GM06990 (cell line): Measurements from ENCODE around the gene VAMP7.
"Not testable (repeated sequence)": the region's sequence is repeated elsewhere in the genome, so short reads cannot be mapped to it uniquely, and the experiment has no call there.

Source experiments
- DNase-seq: peaks from one replicate; pipeline ENCODE4 v3.0.0-alpha.2; 2011; ENCODE audit not compliant: insufficient read length; ENCODE audit errors: extremely low read depth
- H3K27me3 ChIP-seq: replicated peaks from 2 replicates; pipeline ENCODE4 v1.6.0; 2011; ENCODE audit warnings: low read length; ENCODE audit not compliant: control insufficient read depth, insufficient read depth
- H3K36me3 ChIP-seq: 2 replicates; pipeline ENCODE4 v1.5.1; 2011; ENCODE audit warnings: low read length; ENCODE audit not compliant: control insufficient read depth, insufficient read depth
- H3K4me3 ChIP-seq: replicated peaks from 2 replicates; pipeline ENCODE4 v1.5.1; 2011; ENCODE audit warnings: low read depth, mild to moderate bottlenecking, control low read depth, low read length
- TF ChIP-seq, protein P1 (sequence below): IDR thresholded peaks from 2 replicates; pipeline ENCODE4 v1.5.1; 2011; ENCODE audit warnings: low read length, control low read depth, mild to moderate bottlenecking, inconsistent platforms; ENCODE audit not compliant: insufficient read depth, poor library complexity, severe bottlenecking

Gene VAMP7

DNA sequence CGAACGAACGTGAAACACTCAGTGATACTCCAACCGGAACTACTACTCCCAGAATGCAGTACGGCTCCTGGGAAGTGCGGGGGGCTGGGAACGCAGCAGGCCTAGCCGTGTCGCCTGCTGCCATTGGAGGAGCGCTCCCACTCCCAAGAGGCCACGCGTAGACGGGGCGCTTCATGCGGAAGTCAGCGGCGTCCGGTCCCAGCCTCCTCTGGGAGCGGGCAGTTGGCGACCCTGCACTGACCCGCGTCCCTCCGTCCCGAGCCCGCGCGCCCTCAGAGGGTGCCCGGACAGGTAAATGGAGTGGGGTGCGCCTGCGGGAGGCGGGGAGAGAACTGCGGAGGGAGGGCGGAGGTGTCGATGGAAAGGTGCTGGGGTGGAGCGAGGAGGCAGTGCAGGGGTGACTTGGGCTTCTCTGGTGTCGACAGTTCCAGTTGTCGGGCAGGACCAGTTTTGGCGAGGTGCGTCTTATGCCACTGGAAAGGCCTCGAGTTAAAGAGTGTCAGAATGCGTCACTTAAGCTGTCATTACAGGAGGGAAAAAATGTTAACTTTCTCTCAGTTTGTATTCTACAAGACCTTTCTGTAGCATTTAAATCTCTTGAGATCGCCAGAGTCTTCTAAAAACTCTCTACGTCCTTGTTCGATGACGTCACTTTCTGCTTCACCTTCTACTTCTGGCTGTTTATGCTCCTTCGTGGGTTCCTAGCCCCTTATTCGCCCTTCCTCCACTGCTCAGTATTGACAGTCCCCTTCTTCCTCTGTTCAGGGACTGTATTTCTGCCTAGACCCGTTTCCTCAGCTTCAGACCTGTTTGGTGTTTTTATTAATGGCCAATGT, at the start of gene VAMP7:
Gene VAMP7 (plus strand): TSS at position 188 of the 836 bp plus-strand sequence. CDS start 8,122 bp downstream, outside the sequence.
- no peaks in the 10 kb centered on the region for H3K27me3 ChIP-seq
- H3K4me3 ChIP-seq = peak within 1 kb of the TSS; percentile 74
- TF ChIP-seq, protein P1, sequence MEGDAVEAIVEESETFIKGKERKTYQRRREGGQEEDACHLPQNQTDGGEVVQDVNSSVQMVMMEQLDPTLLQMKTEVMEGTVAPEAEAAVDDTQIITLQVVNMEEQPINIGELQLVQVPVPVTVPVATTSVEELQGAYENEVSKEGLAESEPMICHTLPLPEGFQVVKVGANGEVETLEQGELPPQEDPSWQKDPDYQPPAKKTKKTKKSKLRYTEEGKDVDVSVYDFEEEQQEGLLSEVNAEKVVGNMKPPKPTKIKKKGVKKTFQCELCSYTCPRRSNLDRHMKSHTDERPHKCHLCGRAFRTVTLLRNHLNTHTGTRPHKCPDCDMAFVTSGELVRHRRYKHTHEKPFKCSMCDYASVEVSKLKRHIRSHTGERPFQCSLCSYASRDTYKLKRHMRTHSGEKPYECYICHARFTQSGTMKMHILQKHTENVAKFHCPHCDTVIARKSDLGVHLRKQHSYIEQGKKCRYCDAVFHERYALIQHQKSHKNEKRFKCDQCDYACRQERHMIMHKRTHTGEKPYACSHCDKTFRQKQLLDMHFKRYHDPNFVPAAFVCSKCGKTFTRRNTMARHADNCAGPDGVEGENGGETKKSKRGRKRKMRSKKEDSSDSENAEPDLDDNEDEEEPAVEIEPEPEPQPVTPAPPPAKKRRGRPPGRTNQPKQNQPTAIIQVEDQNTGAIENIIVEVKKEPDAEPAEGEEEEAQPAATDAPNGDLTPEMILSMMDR = no peak
- peak; percentile 85 for DNase-seq
- H3K36me3 ChIP-seq = no peaks in the 10 kb centered on the region

DNA sequence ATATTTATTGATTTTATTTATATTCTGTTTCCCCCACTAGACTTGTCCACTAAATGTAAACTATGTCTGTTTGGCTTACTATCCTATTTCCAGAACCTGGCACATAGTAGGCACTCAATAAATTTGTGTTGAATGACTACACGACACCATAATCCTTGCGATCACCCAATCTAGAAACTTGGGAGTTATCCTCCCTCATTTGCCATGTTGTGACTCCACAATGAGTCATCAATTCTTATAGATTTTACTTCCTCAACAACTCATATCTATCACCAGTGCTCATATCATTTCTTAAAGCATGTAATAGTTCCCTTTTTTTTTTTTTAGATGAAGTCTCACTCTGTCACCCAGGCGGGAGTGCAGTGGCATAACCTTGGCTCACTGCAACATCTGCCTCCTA, 39.9 kb upstream of the VAMP7 start:
- TF ChIP-seq, protein P1 = no peak
- no peaks in the 10 kb centered on the region for H3K27me3 ChIP-seq
- H3K36me3 ChIP-seq = no peaks in the 10 kb centered on the region
- H3K4me3 ChIP-seq = no peak overlapping the region
- DNase-seq = no peak

DNA sequence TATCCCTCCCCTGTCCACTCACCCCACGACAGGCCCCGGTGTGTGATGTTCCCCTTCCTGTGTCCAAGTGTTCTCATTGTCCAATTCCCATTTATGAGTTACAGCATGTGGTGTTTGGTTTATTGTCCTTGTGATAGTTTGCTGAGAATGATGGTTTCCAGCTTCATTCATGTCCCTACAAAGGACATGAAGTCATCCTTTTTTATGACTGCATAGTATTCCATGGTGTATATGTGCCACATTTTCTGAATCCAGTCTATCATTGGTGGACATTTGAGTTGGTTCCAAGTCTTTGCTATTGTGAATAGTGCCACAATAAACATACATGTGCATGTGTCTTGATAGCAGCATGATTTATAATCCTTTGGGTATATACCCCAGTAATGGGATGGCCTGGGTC, 29.4 kb upstream of the VAMP7 start:
- not testable (repeated sequence) for H3K4me3 ChIP-seq, H3K36me3 ChIP-seq, DNase-seq, H3K27me3 ChIP-seq

DNA sequence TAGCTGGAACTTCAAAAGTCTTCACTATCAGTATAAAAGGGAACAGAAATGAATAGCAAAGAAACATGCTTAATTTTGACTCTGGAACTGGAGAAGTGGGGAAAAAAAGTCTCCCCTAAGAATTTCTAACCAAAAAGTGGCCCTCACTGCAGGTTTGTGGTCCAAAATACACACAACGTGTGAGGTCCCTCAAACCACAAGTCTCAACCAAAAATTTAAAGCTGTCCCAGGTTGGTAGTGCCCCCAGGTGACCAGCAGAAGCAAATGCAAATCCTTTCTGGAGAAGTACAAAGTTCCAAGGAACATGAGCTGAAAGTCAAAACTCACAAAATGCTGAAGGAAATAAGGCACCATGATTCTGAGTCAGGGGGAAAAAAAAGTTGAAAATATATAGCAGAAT, 23.6 kb upstream of the VAMP7 start:
- TF ChIP-seq, protein P1 = peak; percentile 26
- Histone ChIP-seq H3K27me3 (no peaks in the 10 kb centered on the region), H3K4me3 (no peak overlapping the region), H3K36me3 (no peaks in the 10 kb centered on the region)
- DNase-seq = no peak

DNA sequence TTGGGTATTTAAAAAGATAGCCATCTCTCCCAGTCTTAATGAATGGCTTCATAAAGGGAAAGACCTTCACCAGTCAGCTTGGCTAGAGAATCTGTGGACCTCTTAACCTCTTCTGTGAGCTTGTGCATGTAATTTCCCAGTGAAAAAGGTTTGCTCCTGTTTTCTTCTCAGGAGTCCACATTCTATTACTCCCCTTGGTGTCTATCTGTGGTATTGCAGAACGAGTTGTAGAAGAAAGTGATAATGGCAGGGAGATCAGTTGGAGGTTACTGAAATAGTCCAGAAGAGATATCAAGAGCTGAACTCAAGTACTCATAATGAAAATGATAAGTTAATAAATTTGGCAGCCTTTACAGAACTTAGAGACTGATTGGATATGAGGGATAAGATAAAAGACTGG, 16.5 kb upstream of the VAMP7 start:
- no peak for DNase-seq
- Histone ChIP-seq H3K27me3 (no peaks in the 10 kb centered on the region), H3K4me3 (no peak overlapping the region), H3K36me3 (no peaks in the 10 kb centered on the region)
- TF ChIP-seq, protein P1 = no peak

GRCh38 chrX:155865193-155865592, 16.0 kb upstream of the VAMP7 start:
- Histone ChIP-seq H3K36me3 (no peaks in the 10 kb centered on the region), H3K27me3 (no peaks in the 10 kb centered on the region), H3K4me3 (no peak overlapping the region)
- TF ChIP-seq, protein P1 = no peak
- no peak for DNase-seq
